ENCODE results near the gene C22orf15. TPM values are rescaled to one million over a fixed set of nuclear protein-coding genes. Genes with fewer than 3 reads are reported as not detected.
A peak's percentile ranks its signal among the peaks of the same experiment; 100 is the strongest.

The C22orf15 gene
- total RNA-seq, 2 experiments from 2014 or later: 0.49 to 0.84 TPM

- Histone ChIP-seq H3K4me3 (ENCODE audit: low read length) (peak within 1 kb of the TSS; percentile 83), H3K9me3 (ENCODE audit: control insufficient read depth in 1 of 2, insufficient read depth in 1 of 2, low read length in 2 of 2) (no peaks in the 10 kb centered on the region), H3K36me3 (ENCODE audit: insufficient read depth, low read length) (peaks cover 13% of the 10 kb centered on the region), H3K4me1 (ENCODE audit: insufficient read depth, low read length) (peaks cover 44% of the 10 kb centered on the region), H3K27me3 (ENCODE audit: control insufficient read depth in 1 of 2, insufficient read depth in 2 of 2, low read length in 2 of 2) (no peaks in the 10 kb centered on the region), H3K27ac (ENCODE audit: low read depth in 1 of 2, low read length in 2 of 2) (peak within 1 kb of the TSS; percentile 93 to 98)
- no peaks in the 10 kb centered on the region for H3K9me3 Mint-ChIP-seq
- H3K36me3 Mint-ChIP-seq (ENCODE audit: low read depth): peaks cover 23% of the 10 kb centered on the region
- TF ChIP-seq CTCF (IDR thresholded peaks at IDR 0.05): no peak
- H3K27ac Mint-ChIP-seq: peak within 1 kb of the TSS; percentile 90
- H3K4me3 Mint-ChIP-seq: peak within 1 kb of the TSS; percentile 91
- DNase-seq (peak; percentile 80 to 96 (median 88)), ATAC-seq (ENCODE audit: poor library complexity) (peak; percentile 76)
- H3K4me1 Mint-ChIP-seq (ENCODE audit: low read depth): peaks cover 35% of the 10 kb centered on the region
- POLR2A ChIA-PET: interaction anchor here (0.9 to 3.4 kb wide), 14 partner anchors 9 to 641 kb away, joined by 3 to 23 read pairs (median 8); partner anchors contain the start of genes ADORA2A, C22orf15, CABIN1 and CHCHD10
- CTCF ChIA-PET: interaction anchor here (1.9 kb wide), 1 partner anchor 63 kb away, joined by 6 read pairs; no protein-coding TSS in a partner anchor
- H3K27me3 Mint-ChIP-seq: no peaks in the 10 kb centered on the region
- intact Hi-C loops (cut with DNase I, micrococcal nuclease): loop anchor here (1.0 to 10.0 kb wide), 9 partner anchors 15 to 228 kb away; partner anchors contain the start of genes CABIN1 (in 2 of the 2), DERL3 (in 2 of the 2), ZNF70 (in 2 of the 2) and MIF (in 1 of the 2)
Measured at GRCh38 chr22:23786752-23787599, 24.2 kb downstream of the C22orf15 start, which contains the start of gene SMARCB1. Gene SMARCB1, plus strand, starts transcription at chr22:23786966. Its CDS starts 204 bp downstream, at chr22:23787170.

GRCh38 chr22:23787600-23787896 lies 24.8 kb downstream of the C22orf15 start:
- POLR2A ChIA-PET: interaction anchor here (0.6 to 3.4 kb wide), 11 partner anchors 15 to 225 kb away, joined by 4 to 23 read pairs (median 8); partner anchors contain the start of genes C22orf15, CABIN1, CHCHD10 and MIF
- Mint-ChIP-seq H3K9me3 (no peaks in the 10 kb centered on the region), H3K27me3 (no peaks in the 10 kb centered on the region), H3K4me3 (peak overlapping the region; percentile 91), H3K36me3 (ENCODE audit: low read depth) (peaks cover 28% of the 10 kb centered on the region), H3K27ac (peak overlapping the region; percentile 90), H3K4me1 (ENCODE audit: low read depth) (peaks cover 41% of the 10 kb centered on the region)
- peak overlapping the region; percentile 83 for H3K4me3 ChIP-seq (ENCODE audit: low read length)
- H3K36me3 ChIP-seq (ENCODE audit: insufficient read depth, low read length): peaks cover 18% of the 10 kb centered on the region
- ATAC-seq (ENCODE audit: poor library complexity): peak; percentile 38
- H3K27me3 ChIP-seq (ENCODE audit: control insufficient read depth in 1 of 2, insufficient read depth in 2 of 2, low read length in 2 of 2): no peaks in the 10 kb centered on the region
- no peaks in the 10 kb centered on the region for H3K9me3 ChIP-seq (ENCODE audit: control insufficient read depth in 1 of 2, insufficient read depth in 1 of 2, low read length in 2 of 2)
- CTCF ChIA-PET: interaction anchor here (1.9 kb wide), 1 partner anchor 62 kb away, joined by 6 read pairs; no protein-coding TSS in a partner anchor
- intact Hi-C loops (cut with DNase I, micrococcal nuclease): loop anchor here (1.0 to 10.0 kb wide), 8 partner anchors 15 to 227 kb away; partner anchors contain the start of genes CABIN1 (in 2 of the 2), DERL3 (in 2 of the 2), ZNF70 (in 2 of the 2) and MMP11 (in 1 of the 2)
- no peak for TF ChIP-seq CTCF (IDR thresholded peaks at IDR 0.05)
- peak overlapping the region; percentile 70 to 98 for H3K27ac ChIP-seq (ENCODE audit: low read depth in 1 of 2, low read length in 2 of 2)
- peaks cover 50% of the 10 kb centered on the region for H3K4me1 ChIP-seq (ENCODE audit: insufficient read depth, low read length)
- DNase-seq: no peak

- Histone ChIP-seq H3K4me3 (ENCODE audit: low read length) (peak overlapping the region; percentile 83), H3K27me3 (ENCODE audit: control insufficient read depth in 1 of 2, insufficient read depth in 2 of 2, low read length in 2 of 2) (no peaks in the 10 kb centered on the region), H3K27ac (ENCODE audit: low read depth in 1 of 2, low read length in 2 of 2) (peak overlapping the region; percentile 70 to 98), H3K4me1 (ENCODE audit: insufficient read depth, low read length) (peaks cover 52% of the 10 kb centered on the region), H3K9me3 (ENCODE audit: control insufficient read depth in 1 of 2, insufficient read depth in 1 of 2, low read length in 2 of 2) (no peaks in the 10 kb centered on the region), H3K36me3 (ENCODE audit: insufficient read depth, low read length) (peaks cover 21% of the 10 kb centered on the region)
- intact Hi-C loops (cut with DNase I, micrococcal nuclease): loop anchor here (1.0 to 10.0 kb wide), 8 partner anchors 16 to 227 kb away; partner anchors contain the start of genes CABIN1 (in 2 of the 2), DERL3 (in 2 of the 2), ZNF70 (in 2 of the 2) and MMP11 (in 1 of the 2)
- ChIA-PET POLR2A (interaction anchor here (0.6 to 3.4 kb wide), 6 partner anchors 15 to 226 kb away, joined by 3 to 23 read pairs (median 8); partner anchors contain the start of genes C22orf15, MMP11, SLC2A11 and ZNF70), CTCF (interaction anchor here (1.9 to 2.2 kb wide), 2 partner anchors 17 to 62 kb away, joined by 6 to 7 read pairs; no protein-coding TSS in a partner anchor)
- Mint-ChIP-seq H3K4me1 (ENCODE audit: low read depth) (peaks cover 45% of the 10 kb centered on the region), H3K4me3 (peak overlapping the region; percentile 91), H3K36me3 (ENCODE audit: low read depth) (peaks cover 31% of the 10 kb centered on the region), H3K9me3 (no peaks in the 10 kb centered on the region), H3K27ac (peak overlapping the region; percentile 90), H3K27me3 (no peaks in the 10 kb centered on the region)
- no peak for DNase-seq
- no peak for ATAC-seq (ENCODE audit: poor library complexity)
- TF ChIP-seq CTCF (IDR thresholded peaks at IDR 0.05): no peak
Measured at GRCh38 chr22:23787910-23788309, 25.1 kb downstream of the C22orf15 start.
